H9 (cell line): ENCODE data around the gene ADI1. TPM values are rescaled to one million over a fixed set of nuclear protein-coding genes. Genes with fewer than 3 reads are reported as not detected.

ENCODE experiments used
- DNase-seq: peaks from one replicate; pipeline ENCODE4 v3.0.0-alpha.2; 2017
- H2AFZ ChIP-seq: one replicate; pipeline ENCODE4 v1.6.1; 2013; ENCODE audit warnings: mild to moderate bottlenecking, low read length, control low read depth, moderate library complexity
- H2AK5ac ChIP-seq: 2 replicates; pipeline ENCODE4 v1.6.1; 2013; ENCODE audit warnings: low read length, control low read depth, mixed read lengths; ENCODE audit not compliant: insufficient read length
- H2BK120ac ChIP-seq: one replicate; pipeline ENCODE4 v1.6.1; 2013; ENCODE audit warnings: low read depth, mild to moderate bottlenecking, low read length, control low read depth, inconsistent platforms; ENCODE audit not compliant: poor library complexity, severe bottlenecking
- H2BK12ac ChIP-seq: 2 replicates; pipeline ENCODE4 v1.6.1; 2013; ENCODE audit warnings: low read length, control low read depth, mixed read lengths, low read depth; ENCODE audit not compliant: insufficient read length
- H2BK15ac ChIP-seq: 2 replicates; pipeline ENCODE4 v1.6.1; 2013; ENCODE audit warnings: low read depth, low read length, control low read depth
- H2BK20ac ChIP-seq: one replicate; pipeline ENCODE4 v1.6.1; 2013; ENCODE audit warnings: low read depth, mild to moderate bottlenecking, low read length, control low read depth, inconsistent platforms; ENCODE audit not compliant: poor library complexity, severe bottlenecking
- H2BK5ac ChIP-seq: 2 replicates; pipeline ENCODE4 v1.6.1; 2013; ENCODE audit warnings: low read length, control low read depth, mixed read lengths; ENCODE audit not compliant: insufficient read length
- H3K14ac ChIP-seq: 2 replicates; pipeline ENCODE4 v1.6.1; 2013; ENCODE audit warnings: low read length, control low read depth; ENCODE audit not compliant: insufficient read depth
- H3K18ac ChIP-seq: 2 replicates; pipeline ENCODE4 v1.6.1; 2013; ENCODE audit warnings: low read depth, mild to moderate bottlenecking, mixed read lengths, low read length, control low read depth; ENCODE audit not compliant: insufficient read length
- H3K23ac ChIP-seq: 2 replicates; pipeline ENCODE4 v1.6.1; 2013; ENCODE audit warnings: low read length, control low read depth, mixed read lengths, low read depth; ENCODE audit not compliant: insufficient read length
- H3K23me2 ChIP-seq: 2 replicates; pipeline ENCODE4 v1.6.1; 2013; ENCODE audit warnings: low read depth, mild to moderate bottlenecking, mixed read lengths, low read length, control low read depth; ENCODE audit not compliant: insufficient read length, poor library complexity, severe bottlenecking
- H3K27ac ChIP-seq: 2 replicates; pipeline ENCODE4 v1.5.1; 2013; ENCODE audit warnings: low read length, control low read depth, mixed read lengths, low read depth; ENCODE audit not compliant: insufficient read length
- H3K27me3 ChIP-seq: 2 replicates; pipeline ENCODE4 v1.6.1; 2013; ENCODE audit warnings: low read length, control low read depth, inconsistent platforms; ENCODE audit not compliant: insufficient read depth
- H3K4ac ChIP-seq: 2 replicates; pipeline ENCODE4 v1.6.1; 2013; ENCODE audit warnings: low read depth, mild to moderate bottlenecking, control low read depth, inconsistent platforms, low read length, moderate library complexity
- H3K4me1 ChIP-seq: 2 replicates; pipeline ENCODE4 v1.6.1; 2013; ENCODE audit warnings: low read length, control low read depth, inconsistent platforms; ENCODE audit not compliant: insufficient read depth
- H3K4me2 ChIP-seq: 2 replicates; pipeline ENCODE4 v1.6.1; 2013; ENCODE audit warnings: low read length, control low read depth, mixed read lengths; ENCODE audit not compliant: insufficient read length, insufficient read depth
- H3K56ac ChIP-seq: 2 replicates; pipeline ENCODE4 v1.6.1; 2013; ENCODE audit warnings: low read depth, mild to moderate bottlenecking, mixed read lengths, low read length, control low read depth; ENCODE audit not compliant: insufficient read length
- H3K79me1 ChIP-seq: 2 replicates; pipeline ENCODE4 v1.6.1; 2013; ENCODE audit warnings: low read depth, mild to moderate bottlenecking, moderate library complexity, low read length, control low read depth, inconsistent platforms; ENCODE audit not compliant: insufficient read depth, poor library complexity, severe bottlenecking
- H3K79me2 ChIP-seq: 2 replicates; pipeline ENCODE4 v1.6.1; 2013; ENCODE audit warnings: low read length, control low read depth, inconsistent platforms; ENCODE audit not compliant: insufficient read depth
- H3K9ac ChIP-seq: 2 replicates; pipeline ENCODE4 v1.6.1; 2013; ENCODE audit warnings: low read length, control low read depth, mixed read lengths; ENCODE audit not compliant: insufficient read length; ENCODE audit errors: extremely low read depth
- H3K9me3 ChIP-seq: one replicate; pipeline ENCODE4 v1.6.1; 2013; ENCODE audit warnings: low read depth, low read length, inconsistent platforms; ENCODE audit not compliant: control insufficient read depth
- H3T11ph ChIP-seq: one replicate; pipeline ENCODE4 v1.6.1; 2013; ENCODE audit warnings: mild to moderate bottlenecking, low read length, control low read depth, inconsistent platforms
- H4K20me1 ChIP-seq: one replicate; pipeline ENCODE4 v1.6.1; 2013; ENCODE audit not compliant: control insufficient read depth, insufficient read length, insufficient read depth
- H4K5ac ChIP-seq: 2 replicates; pipeline ENCODE4 v1.6.1; 2013; ENCODE audit warnings: low read depth, mild to moderate bottlenecking, mixed read lengths, low read length, control low read depth; ENCODE audit not compliant: insufficient read length
- H4K8ac ChIP-seq: replicated peaks from 2 replicates; pipeline ENCODE4 v1.6.1; 2013; ENCODE audit warnings: low read length, control low read depth, mixed read lengths, low read depth; ENCODE audit not compliant: insufficient read length
- H4K91ac ChIP-seq: 2 replicates; pipeline ENCODE4 v1.6.1; 2013; ENCODE audit warnings: low read depth, mild to moderate bottlenecking, moderate library complexity, mixed read lengths, low read length, control low read depth; ENCODE audit not compliant: insufficient read length
- H3K27ac Mint-ChIP-seq, 3 experiments: 2 replicates in 2 of 3; 3 replicates in 1 of 3; pipeline ENCODE4 v1.8.0; 2020 to 2021; ENCODE audit warnings: mixed read lengths in 3 of 3, mild to moderate bottlenecking in 1 of 3, moderate library complexity in 1 of 3
- H3K27me3 Mint-ChIP-seq: 2 replicates; pipeline ENCODE4 v1.8.0; 2021; ENCODE audit warnings: low read depth, mild to moderate bottlenecking, moderate library complexity, mixed read lengths
- H3K36me3 Mint-ChIP-seq, 3 experiments: 2 replicates in 2 of 3; 3 replicates in 1 of 3; pipeline ENCODE4 v1.8.0; 2020 to 2021; ENCODE audit warnings: low read depth in 3 of 3, mixed read lengths in 3 of 3; ENCODE audit not compliant: insufficient read depth in 1 of 3
- H3K4me1 Mint-ChIP-seq, 2 experiments: 2 replicates each; pipeline ENCODE4 v1.8.0; 2020; ENCODE audit warnings: mixed read lengths in 2 of 2
- H3K4me3 Mint-ChIP-seq, 2 experiments: 2 replicates in 1 of 2; 3 replicates in 1 of 2; pipeline ENCODE4 v1.8.0; 2020 to 2021; ENCODE audit warnings: mild to moderate bottlenecking in 2 of 2, mixed read lengths in 2 of 2, moderate library complexity in 1 of 2
- H3K9me3 Mint-ChIP-seq, 2 experiments: 2 replicates in 1 of 2; 3 replicates in 1 of 2; pipeline ENCODE4 v1.8.0; 2020; ENCODE audit warnings: mild to moderate bottlenecking in 2 of 2, mixed read lengths in 2 of 2, moderate library complexity in 1 of 2
- WGBS: extraction: QIAGEN DNeasy Blood & Tissue Kit; methylation state at CpG from one replicate; pipeline ENCODE4 v1.1.7; 2013; ENCODE audit warnings: missing lambda C conversion rate, low lambda C conversion rate, mixed read lengths; ENCODE audit not compliant: insufficient read length; ENCODE audit errors: extremely low coverage; 5-methylcytosine and 5-hydroxymethylcytosine counted together
- total RNA-seq: library from RNA; stranded (reverse); gene quantifications from 2 replicates; pipeline ENCODE4 v1.2.1, GENCODE V29; 2021
- TF ChIP-seq, protein P1 (sequence below): fragments of 200-600 bp; sonication (generic); conservative IDR thresholded peaks from 3 replicates; pipeline ENCODE4 v1.8.0; 2021; ENCODE audit warnings: antibody characterized with exemption, mild to moderate bottlenecking

ADI1 gene
- total RNA-seq, 1 experiment from 2014 or later = 23.4 TPM

DNA sequence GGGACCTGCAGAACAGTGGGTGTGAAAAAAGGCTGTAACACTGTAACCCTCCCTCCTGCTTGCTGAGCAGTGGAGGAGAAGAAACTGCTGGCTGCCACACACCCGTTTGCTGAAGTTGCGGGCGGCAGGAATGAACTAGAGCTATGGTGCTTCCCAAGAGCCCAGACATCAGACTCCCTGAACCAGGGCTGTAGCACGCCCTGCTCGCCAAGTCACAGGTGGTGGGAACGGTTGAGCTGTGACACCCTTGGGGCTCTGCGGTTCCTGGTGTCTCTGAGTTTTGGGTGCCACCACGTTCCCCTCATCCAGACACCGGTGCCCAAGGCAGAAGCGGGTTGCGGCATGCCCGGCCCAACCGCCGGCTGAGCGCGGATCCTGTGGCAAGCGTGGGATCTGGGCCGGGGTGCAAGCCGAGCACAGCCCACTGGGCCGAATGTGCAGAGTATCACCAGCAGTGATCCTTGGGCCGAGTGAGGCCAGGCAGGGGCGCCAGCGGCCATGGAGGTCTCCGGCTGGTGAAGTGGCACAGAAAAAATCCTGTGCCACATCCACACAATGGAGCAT lies 15.0 kb upstream of the ADI1 start:
- Histone ChIP-seq H3K56ac (no peak overlapping the region), H3K23ac (no peak overlapping the region), H3K4me2 (no peak overlapping the region), H3K27ac (no peak overlapping the region), H3K27me3 (no peaks in the 10 kb centered on the region), H2BK15ac (no peak overlapping the region), H4K20me1 (no peaks in the 10 kb centered on the region), H2BK12ac (no peak overlapping the region), H3T11ph (no peak overlapping the region), H2BK120ac (no peak overlapping the region), H3K79me2 (no peaks in the 10 kb centered on the region), H2AK5ac (no peak overlapping the region), H3K23me2 (no peaks in the 10 kb centered on the region), H3K4ac (no peak overlapping the region), H4K5ac (no peak overlapping the region), H2AFZ (no peak overlapping the region), H3K18ac (no peak overlapping the region), H3K9ac (no peak overlapping the region), H4K8ac (no peak overlapping the region), H2BK20ac (no peak overlapping the region), H4K91ac (no peak overlapping the region), H2BK5ac (no peak overlapping the region), H3K4me1 (no peaks in the 10 kb centered on the region; the same call in 1 of the 2 replicates), H3K9me3 (no peaks in the 10 kb centered on the region), H3K79me1 (no peaks in the 10 kb centered on the region), H3K14ac (no peak overlapping the region; the same call in 1 of the 2 replicates)
- no peaks in the 10 kb centered on the region; a peak in 1 of 7 replicates for H3K36me3 Mint-ChIP-seq
- no peak overlapping the region for H3K27ac Mint-ChIP-seq
- no peak for DNase-seq
- H3K9me3 Mint-ChIP-seq = no peaks in the 10 kb centered on the region; a peak in 1 of 5 replicates
- no peaks in the 10 kb centered on the region for H3K27me3 Mint-ChIP-seq
- no peak overlapping the region for H3K4me3 Mint-ChIP-seq
- TF ChIP-seq, protein P1, sequence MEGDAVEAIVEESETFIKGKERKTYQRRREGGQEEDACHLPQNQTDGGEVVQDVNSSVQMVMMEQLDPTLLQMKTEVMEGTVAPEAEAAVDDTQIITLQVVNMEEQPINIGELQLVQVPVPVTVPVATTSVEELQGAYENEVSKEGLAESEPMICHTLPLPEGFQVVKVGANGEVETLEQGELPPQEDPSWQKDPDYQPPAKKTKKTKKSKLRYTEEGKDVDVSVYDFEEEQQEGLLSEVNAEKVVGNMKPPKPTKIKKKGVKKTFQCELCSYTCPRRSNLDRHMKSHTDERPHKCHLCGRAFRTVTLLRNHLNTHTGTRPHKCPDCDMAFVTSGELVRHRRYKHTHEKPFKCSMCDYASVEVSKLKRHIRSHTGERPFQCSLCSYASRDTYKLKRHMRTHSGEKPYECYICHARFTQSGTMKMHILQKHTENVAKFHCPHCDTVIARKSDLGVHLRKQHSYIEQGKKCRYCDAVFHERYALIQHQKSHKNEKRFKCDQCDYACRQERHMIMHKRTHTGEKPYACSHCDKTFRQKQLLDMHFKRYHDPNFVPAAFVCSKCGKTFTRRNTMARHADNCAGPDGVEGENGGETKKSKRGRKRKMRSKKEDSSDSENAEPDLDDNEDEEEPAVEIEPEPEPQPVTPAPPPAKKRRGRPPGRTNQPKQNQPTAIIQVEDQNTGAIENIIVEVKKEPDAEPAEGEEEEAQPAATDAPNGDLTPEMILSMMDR = no peak
- WGBS = no CpG with 5 or more reads among the region's 24 CpGs
- peaks cover 12 to 19% of the 10 kb centered on the region in 2 experiments for H3K4me1 Mint-ChIP-seq
